Fibroblast of lung (primary cell): Measurements from ENCODE around the gene STARD5. TPM values are rescaled to one million over a fixed set of nuclear protein-coding genes. Genes with fewer than 3 reads are reported as not detected.
A peak's percentile ranks its signal among the peaks of the same experiment; 100 is the strongest.

Experiments used
- DNase-seq, 2 donors: peaks; one replicate each; pipeline versions ENCODE4 v3.0.0 to v3.0.0-alpha.2; 2010; ENCODE audit warnings: low read depth in 2 of 2
- H2AFZ ChIP-seq: 2 replicates; pipeline ENCODE4 v1.5.1; 2012; ENCODE audit warnings: low read length, control low read depth, inconsistent platforms
- H3K27ac ChIP-seq: 2 replicates; pipeline ENCODE4 v1.5.1; 2011; ENCODE audit warnings: low read length, control low read depth; ENCODE audit not compliant: insufficient read depth
- H3K27me3 ChIP-seq: 2 replicates; pipeline ENCODE4 v1.5.1; 2011; ENCODE audit warnings: mild to moderate bottlenecking, low read length; ENCODE audit not compliant: control insufficient read depth, insufficient read depth
- H3K36me3 ChIP-seq: 2 replicates; pipeline ENCODE4 v1.5.1; 2011; ENCODE audit warnings: low read length; ENCODE audit not compliant: control insufficient read depth, insufficient read depth
- H3K4me1 ChIP-seq: 2 replicates; pipeline ENCODE4 v1.5.1; 2011; ENCODE audit warnings: low read length; ENCODE audit not compliant: control insufficient read depth, insufficient read depth; ENCODE audit errors: extremely low read depth
- H3K4me2 ChIP-seq: 2 replicates; pipeline ENCODE4 v1.5.1; 2011; ENCODE audit warnings: low read length, control low read depth; ENCODE audit not compliant: insufficient read depth; ENCODE audit errors: extremely low read depth
- H3K4me3 ChIP-seq, 4 experiments: fragments of 200-600 bp in 1 of 4; sonication (generic) in 1 of 4; replicated peaks in 1 of 4; 2 replicates each; pipeline ENCODE4 v1.5.1; 2011 to 2016; ENCODE audit warnings: low read length in 4 of 4, low read depth in 3 of 4, mild to moderate bottlenecking in 3 of 4, control low read depth in 2 of 4, inconsistent platforms in 1 of 4, mixed read lengths in 1 of 4; ENCODE audit not compliant: insufficient read depth in 1 of 4; ENCODE audit errors: control extremely low read depth in 1 of 4
- H3K79me2 ChIP-seq: 2 replicates; pipeline ENCODE4 v1.5.1; 2012; ENCODE audit warnings: mild to moderate bottlenecking, low read length, inconsistent platforms; ENCODE audit not compliant: control insufficient read depth, insufficient read depth
- H3K9ac ChIP-seq: 2 replicates; pipeline ENCODE4 v1.5.1; 2011; ENCODE audit warnings: mild to moderate bottlenecking, low read length, control low read depth; ENCODE audit not compliant: insufficient read depth
- H3K9me3 ChIP-seq: 2 replicates; pipeline ENCODE4 v1.5.1; 2012; ENCODE audit warnings: low read depth, low read length; ENCODE audit not compliant: control insufficient read depth, insufficient read depth
- H4K20me1 ChIP-seq: 2 replicates; pipeline ENCODE4 v1.5.1; 2011; ENCODE audit warnings: low read length; ENCODE audit not compliant: control insufficient read depth, insufficient read depth; ENCODE audit errors: extremely low read depth
- EZH2 ChIP-seq: IDR thresholded peaks from 2 replicates; pipeline ENCODE4 v1.5.1; 2012; ENCODE audit warnings: low read length, control low read depth, mild to moderate bottlenecking; ENCODE audit errors: missing control alignments
- polyA plus RNA-seq, 2 donors: library from polyadenylated mRNA; depleted of rRNA in 1 of 2; stranded (reverse) in 1 of 2; unstranded in 1 of 2; fragments of >200 nt; gene quantifications; 2 replicates each; pipeline ENCODE4 v1.2.1, GENCODE V29; 2011 to 2012; ENCODE audit warnings: missing spikeins in 1 of 2
- total RNA-seq: library from RNA; depleted of rRNA; stranded (reverse); fragments of >200 nt; gene quantifications from 2 replicates; pipeline ENCODE4 v1.2.1, GENCODE V29; 2014
- TF ChIP-seq, protein P1 (sequence below), 2 donors: IDR thresholded peaks in 1 of 2; conservative IDR thresholded peaks in 1 of 2; 1 replicate in 1 of 2; 2 replicates in 1 of 2; pipeline ENCODE4 v1.5.1; 2011 to 2012; ENCODE audit warnings: low read length in 2 of 2, control low read depth in 1 of 2, inconsistent platforms in 1 of 2, low read depth in 1 of 2, mild to moderate bottlenecking in 1 of 2

Gene STARD5
- total and polyA plus RNA-seq, 2 donors (not counting 1 experiment from before 2014, with no cell fraction given): 14.9 to 20.1 TPM

DNA sequence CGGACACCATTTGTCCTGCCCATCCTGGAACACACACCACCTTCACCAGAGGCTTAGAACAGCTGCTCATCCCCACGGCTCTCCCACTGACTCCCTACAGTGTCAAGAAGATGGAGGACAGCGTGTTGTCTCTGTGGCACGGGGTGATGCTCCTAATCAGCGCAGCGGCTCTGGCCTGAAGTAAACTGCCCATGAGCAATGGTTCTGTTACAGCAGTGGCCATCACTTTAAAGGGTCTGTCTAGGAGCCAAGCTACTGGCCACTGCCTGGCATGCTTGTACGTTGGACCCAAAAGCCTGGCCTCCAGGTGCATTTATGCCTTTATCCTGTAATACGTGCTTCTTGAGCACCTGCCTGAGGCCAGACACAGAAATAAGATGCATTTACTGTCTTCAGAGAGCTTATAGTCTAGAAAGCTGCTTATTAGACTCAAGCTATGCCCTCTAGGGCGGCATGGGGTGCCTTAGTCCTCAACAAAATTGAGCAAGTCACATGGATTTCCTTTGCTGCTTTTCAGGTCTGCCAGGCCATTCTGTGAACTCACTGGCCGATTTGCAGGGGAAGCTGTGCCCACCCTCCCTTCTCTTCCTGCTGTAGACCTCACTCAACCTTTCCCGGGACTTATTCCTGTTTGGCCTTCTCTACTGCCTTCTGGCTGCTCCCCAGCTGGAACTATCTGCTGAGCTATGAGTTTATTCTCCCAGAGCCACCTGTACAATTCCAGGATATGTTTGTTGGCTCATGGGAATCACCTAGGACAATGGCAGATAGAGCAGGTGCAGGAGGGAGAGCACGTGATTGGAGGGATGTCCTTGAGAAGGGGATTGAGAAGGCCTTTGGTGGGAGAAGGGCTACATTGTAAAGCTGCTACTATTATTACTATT, 51.9 kb downstream of the STARD5 start:
- Histone ChIP-seq H3K4me3 (no peak overlapping the region), H3K27me3 (peaks cover 2% of the 10 kb centered on the region), H4K20me1 (no peaks in the 10 kb centered on the region), H3K27ac (no peak overlapping the region), H3K9me3 (no peaks in the 10 kb centered on the region), H3K4me1 (peaks cover 2% of the 10 kb centered on the region), H3K9ac (no peak overlapping the region), H3K4me2 (no peak overlapping the region), H2AFZ (no peak overlapping the region), H3K36me3 (no peaks in the 10 kb centered on the region), H3K79me2 (no peaks in the 10 kb centered on the region)
- no peak for DNase-seq
- TF ChIP-seq, protein P1, sequence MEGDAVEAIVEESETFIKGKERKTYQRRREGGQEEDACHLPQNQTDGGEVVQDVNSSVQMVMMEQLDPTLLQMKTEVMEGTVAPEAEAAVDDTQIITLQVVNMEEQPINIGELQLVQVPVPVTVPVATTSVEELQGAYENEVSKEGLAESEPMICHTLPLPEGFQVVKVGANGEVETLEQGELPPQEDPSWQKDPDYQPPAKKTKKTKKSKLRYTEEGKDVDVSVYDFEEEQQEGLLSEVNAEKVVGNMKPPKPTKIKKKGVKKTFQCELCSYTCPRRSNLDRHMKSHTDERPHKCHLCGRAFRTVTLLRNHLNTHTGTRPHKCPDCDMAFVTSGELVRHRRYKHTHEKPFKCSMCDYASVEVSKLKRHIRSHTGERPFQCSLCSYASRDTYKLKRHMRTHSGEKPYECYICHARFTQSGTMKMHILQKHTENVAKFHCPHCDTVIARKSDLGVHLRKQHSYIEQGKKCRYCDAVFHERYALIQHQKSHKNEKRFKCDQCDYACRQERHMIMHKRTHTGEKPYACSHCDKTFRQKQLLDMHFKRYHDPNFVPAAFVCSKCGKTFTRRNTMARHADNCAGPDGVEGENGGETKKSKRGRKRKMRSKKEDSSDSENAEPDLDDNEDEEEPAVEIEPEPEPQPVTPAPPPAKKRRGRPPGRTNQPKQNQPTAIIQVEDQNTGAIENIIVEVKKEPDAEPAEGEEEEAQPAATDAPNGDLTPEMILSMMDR (conservative IDR thresholded peaks at IDR 0.05 in 1 of 2, IDR thresholded peaks at IDR 0.05 in 1 of 2; ENCODE audit: low read depth in 1 of 2, low read length in 2 of 2): no peak
- TF ChIP-seq EZH2: no peak

DNA sequence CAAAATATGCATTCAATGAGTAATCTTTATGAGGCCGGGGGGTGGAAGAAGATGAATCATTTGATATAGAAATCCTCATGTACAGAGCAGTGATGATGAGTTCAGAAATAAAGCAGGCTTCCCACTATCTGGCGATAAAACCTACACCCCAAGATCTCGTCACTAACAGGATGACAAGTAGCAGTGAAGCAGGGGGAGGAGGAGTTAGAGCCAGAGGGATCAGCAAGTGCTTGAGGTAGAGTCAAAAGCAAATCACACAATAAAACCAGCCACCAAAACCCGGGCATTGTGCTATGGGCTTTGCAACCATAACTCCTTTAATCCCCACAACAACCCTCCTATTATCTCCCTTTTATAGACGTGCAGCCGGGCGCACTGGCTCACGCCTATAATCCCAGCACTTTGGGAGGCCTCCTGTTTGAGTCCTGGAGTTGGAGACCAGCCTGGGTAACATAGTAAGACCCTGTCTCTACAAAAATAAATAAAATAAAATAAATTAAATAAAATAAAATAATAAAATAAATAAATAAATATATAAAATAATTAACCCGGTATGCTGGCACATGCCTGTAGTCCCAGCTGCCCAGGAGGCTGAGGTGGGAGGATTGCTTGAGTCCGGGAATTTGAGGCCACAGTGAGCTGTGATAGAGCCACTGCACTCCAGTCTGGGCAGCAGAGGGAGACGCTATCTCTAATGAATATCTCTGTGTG, 53.0 kb downstream of the STARD5 start:
- H3K27me3 ChIP-seq: peaks cover 2% of the 10 kb centered on the region
- H3K4me1 ChIP-seq: peaks cover 6% of the 10 kb centered on the region
- H3K9me3 ChIP-seq: no peaks in the 10 kb centered on the region
- H2AFZ ChIP-seq: no peak overlapping the region
- no peak overlapping the region for H3K9ac ChIP-seq
- no peaks in the 10 kb centered on the region for H3K36me3 ChIP-seq
- TF ChIP-seq, protein P1 (conservative IDR thresholded peaks at IDR 0.05 in 1 of 2, IDR thresholded peaks at IDR 0.05 in 1 of 2; ENCODE audit: low read depth in 1 of 2, low read length in 2 of 2): no peak
- TF ChIP-seq EZH2: no peak
- H4K20me1 ChIP-seq: no peaks in the 10 kb centered on the region
- H3K79me2 ChIP-seq: no peaks in the 10 kb centered on the region
- H3K4me2 ChIP-seq: no peak overlapping the region
- no peak overlapping the region for H3K4me3 ChIP-seq
- H3K27ac ChIP-seq: no peak overlapping the region
- DNase-seq: peak in 1 of 2 donors; percentile 61

DNA sequence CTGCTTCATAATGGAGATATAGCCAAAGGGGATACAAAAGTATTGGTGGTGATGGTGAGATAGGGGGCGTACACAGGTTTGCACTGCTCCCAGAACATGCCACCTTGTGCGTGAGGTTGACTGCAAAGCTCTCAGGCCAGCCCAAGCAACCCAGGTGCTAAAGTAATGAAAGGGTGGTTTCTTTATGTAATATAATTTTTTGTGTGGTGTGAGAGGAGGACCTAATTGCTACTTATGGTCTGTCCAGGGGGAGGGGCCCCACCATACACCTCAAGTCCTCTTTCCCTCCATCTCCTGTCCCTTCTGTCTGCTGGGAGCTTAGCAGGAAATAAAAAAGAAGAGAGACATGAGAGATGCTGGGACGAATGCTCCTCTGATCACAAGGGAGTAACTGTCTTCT, 53.8 kb downstream of the STARD5 start:
- Histone ChIP-seq H3K4me3 (no peak overlapping the region), H3K4me1 (peaks cover 4% of the 10 kb centered on the region), H3K27me3 (peaks cover 2% of the 10 kb centered on the region), H2AFZ (no peak overlapping the region), H3K36me3 (no peaks in the 10 kb centered on the region), H3K79me2 (no peaks in the 10 kb centered on the region), H3K4me2 (no peak overlapping the region), H3K9me3 (no peaks in the 10 kb centered on the region), H3K27ac (no peak overlapping the region), H3K9ac (no peak overlapping the region), H4K20me1 (no peaks in the 10 kb centered on the region)
- TF ChIP-seq, protein P1 (conservative IDR thresholded peaks at IDR 0.05 in 1 of 2, IDR thresholded peaks at IDR 0.05 in 1 of 2; ENCODE audit: low read depth in 1 of 2, low read length in 2 of 2): no peak
- no peak for TF ChIP-seq EZH2
- DNase-seq: no peak
